HG02870 (cell line): Measurements from ENCODE around the gene LRFN3.
"Not testable (repeated sequence)": the region's sequence is repeated elsewhere in the genome, so short reads cannot be mapped to it uniquely, and the experiment has no call there.

ENCODE experiments used
- ATAC-seq: cut with Tn5 transposase; IDR thresholded peaks from one replicate; pipeline ENCODE4 v1.9.1; 2021; ENCODE audit warnings: mild to moderate bottlenecking, moderate library complexity; ENCODE audit not compliant: unreplicated experiment

LRFN3 gene

GRCh38 chr19:35904311-35905068 is 31.7 kb upstream of the LRFN3 start:
- ATAC-seq, result no peak

GRCh38 chr19:35905178-35905727 is 30.9 kb upstream of the LRFN3 start:
- ATAC-seq, result no peak

GRCh38 chr19:35907377-35907745 is 28.8 kb upstream of the LRFN3 start:
- ATAC-seq, result no peak

- no peak for ATAC-seq
Measured at GRCh38 chr19:35908010-35908441, 28.1 kb upstream of the LRFN3 start, which contains the start of gene TYROBP. Gene TYROBP, minus strand, starts transcription at chr19:35908295. Its CDS starts 67 bp downstream, at chr19:35908228.

- ATAC-seq, result no peak
Measured at GRCh38 chr19:35908973-35909683, 27.0 kb upstream of the LRFN3 start.

GRCh38 chr19:35909684-35910035 is 26.5 kb upstream of the LRFN3 start:
- ATAC-seq, result no peak

GRCh38 chr19:35910355-35910754 is 25.8 kb upstream of the LRFN3 start:
- not testable (repeated sequence) for ATAC-seq

- no peak for ATAC-seq
Measured at GRCh38 chr19:35911173-35911572, 25.0 kb upstream of the LRFN3 start.

- ATAC-seq, result no peak
Measured at GRCh38 chr19:35911790-35912189, 24.4 kb upstream of the LRFN3 start.

- ATAC-seq, result no peak
Measured at GRCh38 chr19:35913589-35913988, 22.6 kb upstream of the LRFN3 start.

- no peak for ATAC-seq
Measured at GRCh38 chr19:35915443-35915842, 20.7 kb upstream of the LRFN3 start.

- ATAC-seq, result no peak
Measured at GRCh38 chr19:35919306-35919705, 16.9 kb upstream of the LRFN3 start.

GRCh38 chr19:35921012-35921411 is 15.2 kb upstream of the LRFN3 start:
- ATAC-seq, result no peak

GRCh38 chr19:35925501-35925900 is 10.7 kb upstream of the LRFN3 start:
- no peak for ATAC-seq

- ATAC-seq, result no peak
Measured at GRCh38 chr19:35928507-35928906, 7.7 kb upstream of the LRFN3 start.

- ATAC-seq, result no peak
Measured at GRCh38 chr19:35929876-35930275, 6.3 kb upstream of the LRFN3 start.

- peak; percentile 93 for ATAC-seq
Measured at GRCh38 chr19:35931161-35931873, 4.9 kb upstream of the LRFN3 start.

GRCh38 chr19:35931874-35932202 is 4.3 kb upstream of the LRFN3 start:
- no peak for ATAC-seq

GRCh38 chr19:35932291-35932936 is 3.8 kb upstream of the LRFN3 start:
- ATAC-seq, result no peak

- ATAC-seq, result no peak
Measured at GRCh38 chr19:35936738-35937268, 629 bp downstream of the LRFN3 start.
